Astrocyte of the cerebellum (primary cell): Measurements from ENCODE around the gene MKRN2.
"Not testable (repeated sequence)": the region's sequence is repeated elsewhere in the genome, so short reads cannot be mapped to it uniquely, and the experiment has no call there.

Source experiments
- DNase-seq: peaks from one replicate; pipeline ENCODE4 v3.0.0-alpha.2; 2011; ENCODE audit warnings: low read depth
- H3K4me3 ChIP-seq: 2 replicates; pipeline ENCODE4 v1.5.1; 2011; ENCODE audit warnings: mild to moderate bottlenecking, low read depth, low read length, moderate library complexity
- in situ Hi-C: cut with HindIII; loops from 2 replicates; pipeline ENCODE4 v1.10.0; 2017; ENCODE audit warnings: low sequenced_read_pairs
- TF ChIP-seq, protein P1 (sequence below): IDR thresholded peaks from 2 replicates; pipeline ENCODE4 v1.5.1; 2012; ENCODE audit warnings: low read length, low read depth, moderate library complexity, mild to moderate bottlenecking; ENCODE audit errors: missing control alignments

Gene MKRN2

DNA sequence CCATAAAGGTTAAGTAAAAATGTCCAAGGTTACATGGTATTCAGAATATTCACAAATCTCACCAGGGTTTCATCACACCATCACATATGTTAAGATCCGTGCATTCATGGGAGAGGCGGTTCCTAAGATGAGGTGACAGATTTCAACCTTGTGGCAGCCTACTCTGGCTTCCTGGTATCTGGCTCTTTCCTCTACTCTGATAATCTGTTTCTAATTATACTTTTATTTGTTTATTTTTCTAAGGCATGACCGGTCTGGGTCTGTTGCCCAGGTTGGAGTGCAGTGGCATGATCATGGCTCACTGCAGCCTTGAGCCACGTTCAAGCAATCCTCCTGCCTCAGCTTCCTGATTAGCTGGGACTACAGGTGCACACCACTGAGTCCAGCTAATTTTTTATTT, 72.7 kb downstream of the MKRN2 start:
- H3K4me3 ChIP-seq, result no peak overlapping the region
- no peak for DNase-seq
- in situ Hi-C loops, result no loop called here
- TF ChIP-seq, protein P1, sequence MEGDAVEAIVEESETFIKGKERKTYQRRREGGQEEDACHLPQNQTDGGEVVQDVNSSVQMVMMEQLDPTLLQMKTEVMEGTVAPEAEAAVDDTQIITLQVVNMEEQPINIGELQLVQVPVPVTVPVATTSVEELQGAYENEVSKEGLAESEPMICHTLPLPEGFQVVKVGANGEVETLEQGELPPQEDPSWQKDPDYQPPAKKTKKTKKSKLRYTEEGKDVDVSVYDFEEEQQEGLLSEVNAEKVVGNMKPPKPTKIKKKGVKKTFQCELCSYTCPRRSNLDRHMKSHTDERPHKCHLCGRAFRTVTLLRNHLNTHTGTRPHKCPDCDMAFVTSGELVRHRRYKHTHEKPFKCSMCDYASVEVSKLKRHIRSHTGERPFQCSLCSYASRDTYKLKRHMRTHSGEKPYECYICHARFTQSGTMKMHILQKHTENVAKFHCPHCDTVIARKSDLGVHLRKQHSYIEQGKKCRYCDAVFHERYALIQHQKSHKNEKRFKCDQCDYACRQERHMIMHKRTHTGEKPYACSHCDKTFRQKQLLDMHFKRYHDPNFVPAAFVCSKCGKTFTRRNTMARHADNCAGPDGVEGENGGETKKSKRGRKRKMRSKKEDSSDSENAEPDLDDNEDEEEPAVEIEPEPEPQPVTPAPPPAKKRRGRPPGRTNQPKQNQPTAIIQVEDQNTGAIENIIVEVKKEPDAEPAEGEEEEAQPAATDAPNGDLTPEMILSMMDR, result no peak

- H3K4me3 ChIP-seq, result no peak overlapping the region
- TF ChIP-seq, protein P1, result no peak
- no peak for DNase-seq
- in situ Hi-C loops, result no loop called here
These were observed 73.4 kb downstream of the MKRN2 start for GRCh38 chr3:12630292-12630691.

- DNase-seq, in situ Hi-C loops, H3K4me3 ChIP-seq: not testable (repeated sequence)
These were observed 74.0 kb downstream of the MKRN2 start for GRCh38 chr3:12630843-12631242.

GRCh38 chr3:12632523-12632922, 75.6 kb downstream of the MKRN2 start:
- no peak overlapping the region for H3K4me3 ChIP-seq
- no peak for DNase-seq
- in situ Hi-C loops, result no loop called here
- TF ChIP-seq, protein P1, result no peak

DNA sequence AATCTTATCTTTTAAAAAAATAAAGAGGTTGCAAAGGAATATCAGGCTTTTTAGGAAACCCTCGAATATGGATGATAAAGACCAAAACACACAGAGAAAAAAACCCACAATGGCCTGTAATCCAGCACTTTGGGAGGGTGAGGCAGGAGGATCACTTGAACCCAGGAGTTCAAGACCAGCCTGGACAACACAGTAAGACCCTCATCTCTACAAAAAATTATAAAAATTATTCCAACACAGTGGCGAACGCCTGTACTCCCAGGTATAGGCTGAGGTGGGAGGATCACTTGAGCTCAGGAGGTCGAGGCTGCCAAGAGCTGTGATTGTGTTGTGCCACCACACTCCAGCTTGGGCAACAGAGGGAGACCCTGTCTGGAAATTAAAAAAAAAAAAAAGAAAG, 76.2 kb downstream of the MKRN2 start:
- in situ Hi-C loops, result no loop called here
- DNase-seq, result no peak
- TF ChIP-seq, protein P1, result no peak

More for the DNA sequence above, 76.2 kb downstream of the MKRN2 start:
- H3K4me3 ChIP-seq, result no peak overlapping the region
